Sigmoid colon (tissue), 3 donors: ENCODE data around the gene TOGARAM1.

ENCODE experiments used
- CTCF ChIP-seq, 4 experiments: fragments of 450-650 bp in 3 of 4; fragments of 200-600 bp in 1 of 4; IDR thresholded peaks; one replicate each; pipeline ENCODE4 v1.5.1; 2016 to 2019; ENCODE audit warnings: antibody characterized with exemption in 4 of 4, mild to moderate bottlenecking in 3 of 4, moderate library complexity in 2 of 4
- POLR2A ChIP-seq, 2 donors: fragments of 450-650 bp; IDR thresholded peaks; one replicate each; pipeline ENCODE4 v1.6.1; 2016; ENCODE audit warnings: antibody characterized with exemption in 2 of 2, mild to moderate bottlenecking in 2 of 2, moderate library complexity in 2 of 2

- TF ChIP-seq CTCF (IDR thresholded peaks at IDR 0.05): no peak
- TF ChIP-seq POLR2A (IDR thresholded peaks at IDR 0.05): no peak
These were observed 103.5 kb downstream of the TOGARAM1 start for GRCh38 chr14:45065540-45065939.
